Calu3 (cell line): Measurements from ENCODE around the gene C5. TPM values are rescaled to one million over a fixed set of nuclear protein-coding genes. Genes with fewer than 3 reads are reported as not detected.

Source experiments
- BruUV-seq: library from RNA; stranded (reverse); fragments of 400-500 nt; replicated peaks from 2 replicates; lab custom pipeline; 2021; lab: Mats Ljungman, UMichigan
- CTCF ChIA-PET: fragments of 300-600 bp; sonication (Branson Sonifier 250); formaldehyde crosslinking; loops from one replicate; lab custom pipeline; 2022; ENCODE audit warnings: antibody characterized with exemption; lab: Charles Lee
- DNase-seq: peaks from one replicate; pipeline ENCODE4 v3.0.0; 2022
- H3K27ac Mint-ChIP-seq: one replicate; pipeline ENCODE4 v1.8.0; 2022; ENCODE audit warnings: mixed read lengths; ENCODE audit not compliant: unreplicated experiment
- H3K27me3 Mint-ChIP-seq: one replicate; pipeline ENCODE4 v1.8.0; 2022; ENCODE audit warnings: mixed read lengths; ENCODE audit not compliant: unreplicated experiment
- H3K36me3 Mint-ChIP-seq: one replicate; pipeline ENCODE4 v1.8.0; 2022; ENCODE audit warnings: mild to moderate bottlenecking, moderate library complexity, mixed read lengths; ENCODE audit not compliant: insufficient read depth, unreplicated experiment
- H3K4me1 Mint-ChIP-seq: one replicate; pipeline ENCODE4 v1.8.0; 2022; ENCODE audit warnings: mild to moderate bottlenecking, low read depth, mixed read lengths; ENCODE audit not compliant: unreplicated experiment
- H3K4me3 Mint-ChIP-seq: one replicate; pipeline ENCODE4 v1.8.0; 2022; ENCODE audit warnings: mild to moderate bottlenecking, low read depth, moderate library complexity, mixed read lengths; ENCODE audit not compliant: unreplicated experiment
- H3K9me3 Mint-ChIP-seq: one replicate; pipeline ENCODE4 v1.8.0; 2022; ENCODE audit warnings: low read depth, mixed read lengths; ENCODE audit not compliant: unreplicated experiment
- CTCF ChIP-seq: fragments of 200-600 bp; IDR thresholded peaks from one replicate; pipeline ENCODE4 v1.8.0; 2022; ENCODE audit warnings: antibody characterized with exemption; ENCODE audit not compliant: unreplicated experiment
- intact Hi-C: fragments of 100-400 bp; cut with micrococcal nuclease; formaldehyde crosslinking; loops from one replicate; pipeline ENCODE4 v1.10.0; 2022; ENCODE audit not compliant: unreplicated experiment
- total RNA-seq: library from RNA; stranded (reverse); gene quantifications from 2 replicates; pipeline ENCODE4 v1.2.3, GENCODE V29; 2022

Gene C5
- total RNA-seq, 1 experiment from 2014 or later = 12.3 TPM

- no peak for TF ChIP-seq CTCF
- CTCF ChIA-PET = no interaction called here
- no peaks in the 10 kb centered on the region for H3K36me3 Mint-ChIP-seq
- no peaks in the 10 kb centered on the region for H3K27me3 Mint-ChIP-seq
- no peaks in the 10 kb centered on the region for H3K9me3 Mint-ChIP-seq
- H3K27ac Mint-ChIP-seq = no peak overlapping the region
- DNase-seq = no peak
- H3K4me3 Mint-ChIP-seq = no peak overlapping the region
- intact Hi-C loops = no loop called here
- no TSS peak for BruUV-seq
- H3K4me1 Mint-ChIP-seq = no peaks in the 10 kb centered on the region
Observed at GRCh38 chr9:120983259-120983837, 66.7 kb downstream of the C5 start.

GRCh38 chr9:120982836-120983235, 67.2 kb downstream of the C5 start:
- Mint-ChIP-seq H3K4me3 (no peak overlapping the region), H3K36me3 (no peaks in the 10 kb centered on the region), H3K27me3 (no peaks in the 10 kb centered on the region), H3K27ac (no peak overlapping the region), H3K4me1 (no peaks in the 10 kb centered on the region), H3K9me3 (no peaks in the 10 kb centered on the region)
- BruUV-seq = no TSS peak
- CTCF ChIA-PET = no interaction called here
- no peak for DNase-seq
- no peak for TF ChIP-seq CTCF
- intact Hi-C loops = no loop called here

- no TSS peak for BruUV-seq
- no peak for DNase-seq
- Mint-ChIP-seq H3K27ac (no peak overlapping the region), H3K4me3 (no peak overlapping the region), H3K36me3 (no peaks in the 10 kb centered on the region), H3K27me3 (no peaks in the 10 kb centered on the region), H3K9me3 (no peaks in the 10 kb centered on the region), H3K4me1 (no peaks in the 10 kb centered on the region)
- TF ChIP-seq CTCF = no peak
- CTCF ChIA-PET = interaction anchor here (1.3 to 1.6 kb wide), 3 partner anchors 79 to 225 kb away, joined by 3 to 20 read pairs (median 4); partner anchors contain the start of gene CNTRL
- intact Hi-C loops = loop anchor here (1.0 kb wide), 1 partner anchor 79 kb away; no protein-coding TSS in a partner anchor
Observed at GRCh38 chr9:120980951-120981350, 69.1 kb downstream of the C5 start.

- H3K27me3 Mint-ChIP-seq = no peaks in the 10 kb centered on the region
- H3K36me3 Mint-ChIP-seq = no peaks in the 10 kb centered on the region
- H3K4me3 Mint-ChIP-seq = no peak overlapping the region
- DNase-seq = no peak
- TF ChIP-seq CTCF = no peak
- intact Hi-C loops = no loop called here
- no peak overlapping the region for H3K27ac Mint-ChIP-seq
- no peaks in the 10 kb centered on the region for H3K4me1 Mint-ChIP-seq
- H3K9me3 Mint-ChIP-seq = no peaks in the 10 kb centered on the region
- CTCF ChIA-PET = no interaction called here
- no TSS peak for BruUV-seq
Observed at GRCh38 chr9:120979797-120980196, 70.3 kb downstream of the C5 start.
